Aorta (tissue), 5 donors: ENCODE results near the gene QSER1. TPM values are rescaled to one million over a fixed set of nuclear protein-coding genes. Genes with fewer than 3 reads are reported as not detected.

Source experiments
- ATAC-seq: fragments of 200-7000 bp; cut with Tn5 transposase; one replicate; pipeline ENCODE4 v1.9.1; 2022; ENCODE audit warnings: moderate library complexity; ENCODE audit not compliant: low FRiP score
- DNase-seq, 2 donors: peaks; one replicate each; pipeline ENCODE4 v3.0.0-alpha.2; 2020
- H3K27ac ChIP-seq, 2 donors: one replicate each; pipeline ENCODE4 v1.5.1; 2013; ENCODE audit warnings: low read length in 2 of 2, mild to moderate bottlenecking in 2 of 2, moderate library complexity in 2 of 2, control low read depth in 1 of 2, inconsistent platforms in 1 of 2, low read depth in 1 of 2
- H3K27me3 ChIP-seq, 2 donors: one replicate each; pipeline ENCODE4 v1.6.1; 2013; ENCODE audit warnings: control low read depth in 1 of 2, low read length in 1 of 2, mild to moderate bottlenecking in 1 of 2, moderate library complexity in 1 of 2; ENCODE audit not compliant: insufficient read depth in 2 of 2, control insufficient read depth in 1 of 2
- H3K36me3 ChIP-seq, 2 donors: one replicate each; pipeline ENCODE4 v1.6.1; 2013; ENCODE audit warnings: control low read depth in 1 of 2, low read length in 1 of 2, mild to moderate bottlenecking in 1 of 2; ENCODE audit not compliant: insufficient read depth in 2 of 2, control insufficient read depth in 1 of 2
- H3K4me1 ChIP-seq, 2 donors: one replicate each; pipeline ENCODE4 v1.6.1; 2013; ENCODE audit warnings: low read length in 2 of 2, control low read depth in 1 of 2, mild to moderate bottlenecking in 1 of 2, moderate library complexity in 1 of 2; ENCODE audit not compliant: insufficient read depth in 2 of 2, control insufficient read depth in 1 of 2
- H3K4me3 ChIP-seq, 2 donors: one replicate each; pipeline ENCODE4 v1.5.1; 2013; ENCODE audit warnings: low read length in 2 of 2, control low read depth in 1 of 2, mild to moderate bottlenecking in 1 of 2
- H3K9me3 ChIP-seq: one replicate; pipeline ENCODE4 v1.6.1; 2013; ENCODE audit warnings: mild to moderate bottlenecking, low read length; ENCODE audit not compliant: control insufficient read depth
- WGBS, 2 donors: extraction: QIAGEN DNeasy Blood & Tissue Kit; methylation state at CpG; one replicate each; pipeline ENCODE4 v1.1.7; 2013; 5-methylcytosine and 5-hydroxymethylcytosine counted together
- intact Hi-C, 2 donors: fragments of 100-400 bp; cut with DNase I; formaldehyde crosslinking; loops; one replicate each; pipeline versions ENCODE4 v1.14.2 to v1.15.0; 2022
- polyA plus RNA-seq, 2 donors: library from polyadenylated mRNA; stranded (reverse); fragments of 200-250 nt; gene quantifications; one replicate each; pipeline ENCODE4 v1.2.3, GENCODE V29; 2013
- total RNA-seq, 2 donors: library from RNA; stranded (reverse); fragmentation: NEBNext Ultra II Directional; extraction: Animal tissue kit (Norgen Biotek cat#: 25700); gene quantifications; one replicate each; pipeline ENCODE4 v1.2.1, GENCODE V29; 2021
- donor health status: healthy with polysubstance abuse.
- donor health status: Bipolar disorder and iron deficiency.
- donor health status: DM: no; HTN: no; CAD: no.
- donor health status: DM: no; HTN: no; CAD: no.
- donor health status: DM: yes; HTN: yes; CAD: no.

QSER1 gene
- total and polyA plus RNA-seq, 4 donors = 2.5 to 34.3 (median 13.0) TPM

- Histone ChIP-seq H3K36me3 (no peaks in the 10 kb centered on the region), H3K4me3 (no peak overlapping the region), H3K27ac (no peak overlapping the region), H3K9me3 (no peaks in the 10 kb centered on the region), H3K27me3 (no peaks in the 10 kb centered on the region), H3K4me1 (no peaks in the 10 kb centered on the region)
- no peak for ATAC-seq
- DNase-seq = no peak
- WGBS, 2 donors = 85 to 89% methylated on average over 8 of the region's 8 CpGs
- intact Hi-C loops = no loop called here
Observed at GRCh38 chr11:33001751-33002542, 109.3 kb downstream of the QSER1 start.

- no peak for DNase-seq
- no peaks in the 10 kb centered on the region for H3K27me3 ChIP-seq
Observed at GRCh38 chr11:33005175-33005574, 112.6 kb downstream of the QSER1 start.

GRCh38 chr11:33006010-33006409 is 113.4 kb downstream of the QSER1 start:
- ATAC-seq (no peak), DNase-seq (no peak)
- Histone ChIP-seq H3K36me3 (no peaks in the 10 kb centered on the region), H3K4me1 (no peaks in the 10 kb centered on the region), H3K27ac (no peak overlapping the region), H3K9me3 (no peaks in the 10 kb centered on the region), H3K4me3 (no peak overlapping the region), H3K27me3 (no peaks in the 10 kb centered on the region)
- intact Hi-C loops = no loop called here

More at GRCh38 chr11:33005175-33005574, 112.6 kb downstream of the QSER1 start:
- ATAC-seq = no peak
- H3K9me3 ChIP-seq = no peaks in the 10 kb centered on the region
- no peaks in the 10 kb centered on the region for H3K36me3 ChIP-seq
- no peak overlapping the region for H3K4me3 ChIP-seq
- H3K4me1 ChIP-seq = no peaks in the 10 kb centered on the region
- no peak overlapping the region for H3K27ac ChIP-seq
- intact Hi-C loops = no loop called here
- 62 to 63% methylated on average over 2 of the region's 2 CpGs for WGBS, 2 donors

GRCh38 chr11:33013755-33014154 is 121.1 kb downstream of the QSER1 start:
- intact Hi-C loops = loop anchor here in 1 of 2 donors (2.0 kb wide), 1 partner anchor 25 kb away; the partner anchor contains the start of gene TCP11L1

GRCh38 chr11:33015621-33016551 is 123.3 kb downstream of the QSER1 start, which contains the start of gene DEPDC7:
Gene DEPDC7 (plus strand): TSS chr11:33015878. CDS start chr11:33015956, 78 bp downstream.
- intact Hi-C loops = loop anchor here in 1 of 2 donors (2.0 kb wide), 1 partner anchor 23 kb away; the partner anchor contains the start of gene TCP11L1
- peak; percentile 91 to 94 for DNase-seq
- ATAC-seq = peak; percentile 96

More at GRCh38 chr11:33013755-33014154, 121.1 kb downstream of the QSER1 start:
- no peak overlapping the region for H3K27ac ChIP-seq
- H3K9me3 ChIP-seq = no peaks in the 10 kb centered on the region
- no peaks in the 10 kb centered on the region for H3K27me3 ChIP-seq
- H3K4me3 ChIP-seq = no peak overlapping the region
- no peak for ATAC-seq
- no peaks in the 10 kb centered on the region for H3K36me3 ChIP-seq
- no peak for DNase-seq
- WGBS, 2 donors = 39 to 54% methylated on average over 1 of the region's 1 CpG
- H3K4me1 ChIP-seq = no peaks in the 10 kb centered on the region

GRCh38 chr11:33016654-33017053 is 124.0 kb downstream of the QSER1 start:
- ATAC-seq = no peak
- Histone ChIP-seq H3K4me1 (no peaks in the 10 kb centered on the region), H3K4me3 (peak overlapping the region; percentile 44 to 67), H3K9me3 (no peaks in the 10 kb centered on the region), H3K36me3 (no peaks in the 10 kb centered on the region), H3K27ac (no peak overlapping the region), H3K27me3 (no peaks in the 10 kb centered on the region)
- WGBS, 2 donors = 53 to 55% methylated on average over 4 of the region's 4 CpGs
- intact Hi-C loops = no loop called here
- no peak for DNase-seq

More at GRCh38 chr11:33015621-33016551, 123.3 kb downstream of the QSER1 start, which contains the start of gene DEPDC7:
- WGBS, 2 donors = 2 to 3% methylated on average over 70 to 89 of the region's 89 CpGs
- no peaks in the 10 kb centered on the region for H3K27me3 ChIP-seq
- H3K27ac ChIP-seq = no peak within 1 kb of the TSS
- peak within 1 kb of the TSS; percentile 44 to 67 for H3K4me3 ChIP-seq
- no peaks in the 10 kb centered on the region for H3K36me3 ChIP-seq
- no peaks in the 10 kb centered on the region for H3K4me1 ChIP-seq
- H3K9me3 ChIP-seq = no peaks in the 10 kb centered on the region

- intact Hi-C loops = no loop called here
- H3K4me3 ChIP-seq = no peak overlapping the region
- no peaks in the 10 kb centered on the region for H3K4me1 ChIP-seq
- H3K36me3 ChIP-seq = no peaks in the 10 kb centered on the region
- H3K27me3 ChIP-seq = no peaks in the 10 kb centered on the region
- DNase-seq (no peak), ATAC-seq (no peak)
- no peak overlapping the region for H3K27ac ChIP-seq
- 87 to 88% methylated on average over 9 of the region's 9 CpGs for WGBS, 2 donors
- H3K9me3 ChIP-seq = no peaks in the 10 kb centered on the region
Observed at GRCh38 chr11:33017478-33017877, 124.9 kb downstream of the QSER1 start.

GRCh38 chr11:33017965-33018364 is 125.4 kb downstream of the QSER1 start:
- H3K36me3 ChIP-seq = no peaks in the 10 kb centered on the region
- H3K27me3 ChIP-seq = no peaks in the 10 kb centered on the region
- ATAC-seq = no peak
- DNase-seq = no peak
- WGBS, 2 donors = 94 to 98% methylated on average over 3 of the region's 3 CpGs
- no peak overlapping the region for H3K4me3 ChIP-seq
- intact Hi-C loops = no loop called here
- H3K4me1 ChIP-seq = no peaks in the 10 kb centered on the region
- H3K9me3 ChIP-seq = no peaks in the 10 kb centered on the region
- H3K27ac ChIP-seq = no peak overlapping the region
